Measurements from ENCODE around the gene BIRC7. TPM values are rescaled to one million over a fixed set of nuclear protein-coding genes. Genes with fewer than 3 reads are reported as not detected.

The BIRC7 gene
- total RNA-seq, 2 experiments from 2014 or later, result 0.42 TPM; not detected in 1

DNA sequence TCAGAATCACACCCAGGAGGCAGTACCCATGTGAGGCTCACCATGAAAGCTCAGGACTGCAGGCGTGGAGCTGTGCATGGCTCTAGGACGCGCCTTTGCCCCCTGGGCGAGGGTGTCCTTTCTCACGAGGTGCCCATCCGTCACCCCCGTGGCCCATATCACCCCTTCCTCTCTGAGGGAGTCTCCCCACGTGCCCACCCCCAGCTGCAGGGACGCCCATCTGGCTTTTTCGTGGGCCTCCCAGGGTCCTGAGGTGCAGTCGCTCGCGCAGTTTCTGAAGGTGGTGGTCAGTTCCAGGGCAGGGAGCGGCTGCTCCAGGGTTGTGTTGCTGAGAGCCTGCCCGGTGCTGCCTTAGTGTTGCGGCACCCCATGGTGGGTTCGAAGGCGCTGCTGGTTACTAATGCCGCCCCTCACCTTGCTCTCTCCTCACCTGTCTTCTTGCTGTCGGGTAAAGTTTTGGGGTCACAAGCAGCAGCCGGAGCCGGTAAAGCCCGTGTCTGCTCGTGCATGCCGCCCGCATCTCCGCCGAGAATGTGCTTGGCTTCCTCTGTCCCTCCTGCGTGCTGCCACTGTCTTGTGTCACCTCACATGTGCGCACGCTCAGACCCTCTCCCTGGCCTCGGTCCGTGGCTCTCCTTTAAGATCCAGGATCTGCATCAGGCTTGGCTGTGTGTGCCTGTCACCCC is 47.8 kb downstream of the BIRC7 start:
- H3K4me3 ChIP-seq (ENCODE audit: low read depth, low read length, poor library complexity, severe bottlenecking), result no peak overlapping the region
- POLR2A ChIA-PET, result no interaction called here

GRCh38 chr20:63284083-63284440 is 48.4 kb downstream of the BIRC7 start:
- TF ChIP-seq EZH2phosphoT487 (IDR thresholded peaks at IDR 0.05; ENCODE audit: borderline replicate concordance, low read depth, low read length), result no peak
- TF ChIP-seq, protein P1, sequence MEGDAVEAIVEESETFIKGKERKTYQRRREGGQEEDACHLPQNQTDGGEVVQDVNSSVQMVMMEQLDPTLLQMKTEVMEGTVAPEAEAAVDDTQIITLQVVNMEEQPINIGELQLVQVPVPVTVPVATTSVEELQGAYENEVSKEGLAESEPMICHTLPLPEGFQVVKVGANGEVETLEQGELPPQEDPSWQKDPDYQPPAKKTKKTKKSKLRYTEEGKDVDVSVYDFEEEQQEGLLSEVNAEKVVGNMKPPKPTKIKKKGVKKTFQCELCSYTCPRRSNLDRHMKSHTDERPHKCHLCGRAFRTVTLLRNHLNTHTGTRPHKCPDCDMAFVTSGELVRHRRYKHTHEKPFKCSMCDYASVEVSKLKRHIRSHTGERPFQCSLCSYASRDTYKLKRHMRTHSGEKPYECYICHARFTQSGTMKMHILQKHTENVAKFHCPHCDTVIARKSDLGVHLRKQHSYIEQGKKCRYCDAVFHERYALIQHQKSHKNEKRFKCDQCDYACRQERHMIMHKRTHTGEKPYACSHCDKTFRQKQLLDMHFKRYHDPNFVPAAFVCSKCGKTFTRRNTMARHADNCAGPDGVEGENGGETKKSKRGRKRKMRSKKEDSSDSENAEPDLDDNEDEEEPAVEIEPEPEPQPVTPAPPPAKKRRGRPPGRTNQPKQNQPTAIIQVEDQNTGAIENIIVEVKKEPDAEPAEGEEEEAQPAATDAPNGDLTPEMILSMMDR (conservative IDR thresholded peaks at IDR 0.05; ENCODE audit: low read length), result no peak
- Histone ChIP-seq H3K4me2 (ENCODE audit: low read length) (no peak overlapping the region), H2AFZ (ENCODE audit: low read length) (no peak overlapping the region), H3K4me3 (ENCODE audit: low read depth, low read length, poor library complexity, severe bottlenecking) (no peak overlapping the region), H3K9me3 (ENCODE audit: low read length) (no peaks in the 10 kb centered on the region), H3K79me2 (ENCODE audit: insufficient read depth, low read depth, low read length) (no peaks in the 10 kb centered on the region), H3K36me3 (ENCODE audit: insufficient read depth, low read length) (peaks cover 29% of the 10 kb centered on the region; the same call in 1 of the 2 replicates), H3K27ac (ENCODE audit: low read depth, low read length, poor library complexity, severe bottlenecking) (no peak overlapping the region), H4K20me1 (ENCODE audit: insufficient read depth, low read length) (no peaks in the 10 kb centered on the region), H3K4me1 (ENCODE audit: insufficient read depth, low read length, poor library complexity, severe bottlenecking) (no peaks in the 10 kb centered on the region), H3K9me2 (ENCODE audit: insufficient read depth, low read length) (no peaks in the 10 kb centered on the region)
- intact Hi-C loops (cut with micrococcal nuclease; ENCODE audit: unreplicated experiment), result no loop called here
- ChIA-PET CTCF (ENCODE audit: unreplicated experiment) (no interaction called here), POLR2A (interaction anchor here (1.5 kb wide), 1 partner anchor 60 kb away, joined by 3 read pairs; no protein-coding TSS in a partner anchor)
- DNase-seq (ENCODE audit: low spot score), result no peak
- BruUV-seq (replicated peaks), result no TSS peak

More for the DNA sequence above, 47.8 kb downstream of the BIRC7 start:
- no peaks in the 10 kb centered on the region for H4K20me1 ChIP-seq (ENCODE audit: insufficient read depth, low read length)
- H3K4me1 ChIP-seq (ENCODE audit: insufficient read depth, low read length, poor library complexity, severe bottlenecking), result no peaks in the 10 kb centered on the region
- DNase-seq (ENCODE audit: low spot score), result no peak
- intact Hi-C loops (cut with micrococcal nuclease; ENCODE audit: unreplicated experiment), result no loop called here
- TF ChIP-seq EZH2phosphoT487 (IDR thresholded peaks at IDR 0.05; ENCODE audit: borderline replicate concordance, low read depth, low read length), result no peak
- TF ChIP-seq, protein P1 (conservative IDR thresholded peaks at IDR 0.05; ENCODE audit: low read length), result no peak
- H3K9me3 ChIP-seq (ENCODE audit: low read length), result no peaks in the 10 kb centered on the region
- no peak overlapping the region for H3K4me2 ChIP-seq (ENCODE audit: low read length)
- H2AFZ ChIP-seq (ENCODE audit: low read length), result no peak overlapping the region
- BruUV-seq (replicated peaks), result no TSS peak
- no peaks in the 10 kb centered on the region for H3K9me2 ChIP-seq (ENCODE audit: insufficient read depth, low read length)
- H3K79me2 ChIP-seq (ENCODE audit: insufficient read depth, low read depth, low read length), result no peaks in the 10 kb centered on the region
- H3K36me3 ChIP-seq (ENCODE audit: insufficient read depth, low read length), result peaks cover 29% of the 10 kb centered on the region; the same call in 1 of the 2 replicates
- CTCF ChIA-PET (ENCODE audit: unreplicated experiment), result no interaction called here
- no peak overlapping the region for H3K27ac ChIP-seq (ENCODE audit: low read depth, low read length, poor library complexity, severe bottlenecking)

- Histone ChIP-seq H3K4me1 (ENCODE audit: insufficient read depth, low read length, poor library complexity, severe bottlenecking) (no peaks in the 10 kb centered on the region), H3K4me2 (ENCODE audit: low read length) (no peak overlapping the region), H2AFZ (ENCODE audit: low read length) (no peak overlapping the region), H3K4me3 (ENCODE audit: low read depth, low read length, poor library complexity, severe bottlenecking) (no peak overlapping the region), H3K9me2 (ENCODE audit: insufficient read depth, low read length) (no peaks in the 10 kb centered on the region), H3K27ac (ENCODE audit: low read depth, low read length, poor library complexity, severe bottlenecking) (no peak overlapping the region), H3K79me2 (ENCODE audit: insufficient read depth, low read depth, low read length) (no peaks in the 10 kb centered on the region), H3K9me3 (ENCODE audit: low read length) (no peaks in the 10 kb centered on the region), H4K20me1 (ENCODE audit: insufficient read depth, low read length) (no peaks in the 10 kb centered on the region), H3K36me3 (ENCODE audit: insufficient read depth, low read length) (peaks cover 25% of the 10 kb centered on the region; the same call in 1 of the 2 replicates)
- BruUV-seq (replicated peaks), result no TSS peak
- ChIA-PET POLR2A (interaction anchor here (1.5 kb wide), 1 partner anchor 60 kb away, joined by 3 read pairs; no protein-coding TSS in a partner anchor), CTCF (ENCODE audit: unreplicated experiment) (no interaction called here)
- intact Hi-C loops (cut with micrococcal nuclease; ENCODE audit: unreplicated experiment), result no loop called here
- TF ChIP-seq, protein P1 (conservative IDR thresholded peaks at IDR 0.05; ENCODE audit: low read length), result no peak
- TF ChIP-seq EZH2phosphoT487 (IDR thresholded peaks at IDR 0.05; ENCODE audit: borderline replicate concordance, low read depth, low read length), result no peak
- no peak for DNase-seq (ENCODE audit: low spot score)
These were observed 48.8 kb downstream of the BIRC7 start for GRCh38 chr20:63284544-63284949.

Data from OCI-LY7 (cell line).